ENCODE data around the gene IMPDH1.

Gene IMPDH1

DNA sequence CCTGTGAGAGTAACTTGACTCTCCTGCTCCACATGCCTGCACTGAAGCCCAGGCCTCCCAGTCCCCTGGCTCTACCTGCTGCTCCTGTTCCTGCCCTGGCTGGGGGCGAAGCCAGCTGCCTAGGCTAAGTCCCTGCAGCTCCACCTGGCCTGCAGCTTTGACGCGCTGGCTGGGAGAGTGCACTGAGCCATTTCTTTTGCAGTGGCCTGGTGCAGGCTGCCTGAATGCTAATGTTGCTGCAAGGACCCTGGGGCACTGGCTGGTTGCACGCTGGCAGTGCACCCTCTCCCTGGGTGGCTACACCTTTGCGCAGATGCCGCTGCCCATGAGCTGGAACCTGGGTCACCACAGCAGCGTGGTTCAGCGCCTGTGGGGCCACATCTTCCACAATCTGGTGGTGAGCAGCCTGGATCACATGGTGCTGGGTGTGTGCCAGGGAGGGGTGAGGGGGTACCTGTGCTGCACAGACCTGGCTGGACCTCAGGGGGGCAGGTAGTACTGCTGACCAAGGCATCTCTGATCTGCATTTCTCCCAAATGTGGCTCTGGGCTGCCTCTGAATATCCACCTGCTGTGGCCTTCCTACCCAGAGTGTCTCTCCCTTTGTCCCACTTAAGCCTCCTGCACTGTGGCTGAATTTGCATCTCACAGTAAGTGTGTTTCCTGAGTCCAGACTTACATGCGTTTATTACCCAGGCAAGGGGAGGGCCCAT, 20.0 kb downstream of the IMPDH1 start:
- H3K4me3 ChIP-seq (ENCODE audit: low read depth, low read length), result no peak overlapping the region
- TF ChIP-seq, protein P1, sequence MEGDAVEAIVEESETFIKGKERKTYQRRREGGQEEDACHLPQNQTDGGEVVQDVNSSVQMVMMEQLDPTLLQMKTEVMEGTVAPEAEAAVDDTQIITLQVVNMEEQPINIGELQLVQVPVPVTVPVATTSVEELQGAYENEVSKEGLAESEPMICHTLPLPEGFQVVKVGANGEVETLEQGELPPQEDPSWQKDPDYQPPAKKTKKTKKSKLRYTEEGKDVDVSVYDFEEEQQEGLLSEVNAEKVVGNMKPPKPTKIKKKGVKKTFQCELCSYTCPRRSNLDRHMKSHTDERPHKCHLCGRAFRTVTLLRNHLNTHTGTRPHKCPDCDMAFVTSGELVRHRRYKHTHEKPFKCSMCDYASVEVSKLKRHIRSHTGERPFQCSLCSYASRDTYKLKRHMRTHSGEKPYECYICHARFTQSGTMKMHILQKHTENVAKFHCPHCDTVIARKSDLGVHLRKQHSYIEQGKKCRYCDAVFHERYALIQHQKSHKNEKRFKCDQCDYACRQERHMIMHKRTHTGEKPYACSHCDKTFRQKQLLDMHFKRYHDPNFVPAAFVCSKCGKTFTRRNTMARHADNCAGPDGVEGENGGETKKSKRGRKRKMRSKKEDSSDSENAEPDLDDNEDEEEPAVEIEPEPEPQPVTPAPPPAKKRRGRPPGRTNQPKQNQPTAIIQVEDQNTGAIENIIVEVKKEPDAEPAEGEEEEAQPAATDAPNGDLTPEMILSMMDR (IDR thresholded peaks at IDR 0.05; ENCODE audit: low read depth, low read length, missing control alignments), result no peak
- in situ Hi-C loops (cut with HindIII; ENCODE audit: low sequenced_read_pairs), result no loop called here
- DNase-seq (ENCODE audit: low read depth), result no peak

DNA sequence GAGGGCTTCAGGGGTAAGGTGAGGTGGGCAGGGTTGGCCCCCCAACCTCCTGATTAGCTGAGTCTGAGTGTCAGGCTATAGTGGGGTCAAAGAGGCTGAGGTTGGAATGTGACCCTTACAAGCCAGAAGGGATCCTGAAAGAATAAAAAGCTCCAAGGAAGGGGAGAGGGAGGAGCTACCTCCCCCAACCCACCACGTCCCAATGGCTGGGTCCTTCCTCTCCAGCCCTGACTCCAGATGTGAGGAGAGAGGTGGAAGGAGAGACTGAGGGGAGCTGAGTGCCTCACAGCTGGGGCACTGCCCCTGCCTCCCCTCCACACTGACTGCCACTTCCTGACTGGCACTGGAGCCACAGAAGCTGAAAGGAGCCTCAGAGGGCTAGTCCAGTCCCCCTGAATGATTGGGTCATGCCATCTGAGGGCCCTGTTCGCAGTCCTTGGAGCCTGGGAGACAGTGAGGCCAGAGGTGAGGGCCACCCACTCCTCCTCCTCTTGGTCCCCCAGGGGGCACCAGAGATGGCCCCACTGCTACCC, 20.6 kb downstream of the IMPDH1 start:
- in situ Hi-C loops (cut with HindIII; ENCODE audit: low sequenced_read_pairs), result no loop called here

DNA sequence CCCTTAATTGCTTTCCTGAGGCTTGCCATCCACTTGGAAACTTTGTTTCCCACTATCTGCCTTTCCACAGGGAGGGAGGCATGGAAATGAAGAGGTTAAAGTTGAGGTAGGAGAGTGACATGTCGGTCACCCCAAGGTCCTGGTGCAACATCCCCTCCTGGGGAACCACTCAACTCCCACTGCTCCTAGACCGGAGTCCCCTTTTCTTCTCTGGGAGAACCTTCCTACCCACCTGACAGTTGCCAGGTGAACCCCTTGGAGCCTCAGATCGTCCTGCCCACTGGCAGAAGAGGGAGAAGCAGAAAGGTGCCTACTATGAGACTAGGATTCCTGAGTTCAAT, 21.7 kb downstream of the IMPDH1 start:
- DNase-seq (ENCODE audit: low read depth), result no peak
- no peak overlapping the region for H3K4me3 ChIP-seq (ENCODE audit: low read depth, low read length)
- TF ChIP-seq, protein P1 (IDR thresholded peaks at IDR 0.05; ENCODE audit: low read depth, low read length, missing control alignments), result no peak
- in situ Hi-C loops (cut with HindIII; ENCODE audit: low sequenced_read_pairs), result no loop called here

More for the DNA sequence above, 20.6 kb downstream of the IMPDH1 start:
- DNase-seq (ENCODE audit: low read depth), result no peak
- no peak overlapping the region for H3K4me3 ChIP-seq (ENCODE audit: low read depth, low read length)
- TF ChIP-seq, protein P1 (IDR thresholded peaks at IDR 0.05; ENCODE audit: low read depth, low read length, missing control alignments), result no peak

DNA sequence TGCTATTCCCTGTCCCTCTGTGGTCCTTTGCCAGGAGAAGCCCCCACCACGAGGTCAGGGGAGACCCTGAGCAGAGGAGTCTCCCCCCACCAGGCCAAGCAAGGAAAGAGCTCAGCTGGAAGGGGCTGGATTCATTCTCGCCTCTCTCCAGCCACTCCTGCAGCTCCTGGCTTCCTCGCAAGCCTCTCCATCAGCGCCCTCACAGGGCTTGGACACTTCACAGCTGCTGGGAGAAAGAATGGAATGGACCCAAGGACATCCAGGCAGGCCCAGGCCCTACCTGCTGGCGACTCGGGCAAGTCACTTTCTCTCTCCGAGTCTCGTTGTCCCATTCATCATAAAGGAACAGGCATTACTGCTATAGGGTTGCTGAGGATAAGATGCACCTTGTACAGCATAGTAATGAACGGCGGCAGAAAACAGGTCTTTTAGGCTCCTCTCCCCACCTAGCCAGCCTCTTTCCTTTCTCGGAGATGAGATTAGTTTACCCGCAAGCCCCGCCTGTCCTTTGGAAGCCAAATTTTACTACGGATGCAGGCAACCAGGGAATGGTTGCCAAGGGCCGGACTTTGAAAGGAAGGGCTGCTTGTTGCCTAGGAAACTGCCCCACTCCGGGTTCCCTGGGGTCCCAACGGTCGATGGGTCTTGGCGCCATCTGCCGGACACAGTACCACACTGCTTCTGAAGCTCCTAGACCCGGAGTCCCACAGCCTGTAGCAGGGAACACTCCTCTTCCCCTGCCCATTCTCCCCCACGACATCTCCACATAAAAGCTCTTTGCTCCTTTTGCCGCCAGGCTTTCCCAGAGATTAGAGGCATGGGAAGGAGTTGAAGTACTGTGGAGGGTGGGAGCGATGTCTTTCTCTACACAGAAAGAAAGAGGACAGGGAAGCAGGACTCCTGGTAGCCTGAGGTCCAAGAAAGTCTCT, 22.3 kb downstream of the IMPDH1 start:
- DNase-seq (ENCODE audit: low read depth), result peak; percentile 53
- no peak overlapping the region for H3K4me3 ChIP-seq (ENCODE audit: low read depth, low read length)
- TF ChIP-seq, protein P1 (IDR thresholded peaks at IDR 0.05; ENCODE audit: low read depth, low read length, missing control alignments), result peak; percentile 87
- in situ Hi-C loops (cut with HindIII; ENCODE audit: low sequenced_read_pairs), result no loop called here

DNA sequence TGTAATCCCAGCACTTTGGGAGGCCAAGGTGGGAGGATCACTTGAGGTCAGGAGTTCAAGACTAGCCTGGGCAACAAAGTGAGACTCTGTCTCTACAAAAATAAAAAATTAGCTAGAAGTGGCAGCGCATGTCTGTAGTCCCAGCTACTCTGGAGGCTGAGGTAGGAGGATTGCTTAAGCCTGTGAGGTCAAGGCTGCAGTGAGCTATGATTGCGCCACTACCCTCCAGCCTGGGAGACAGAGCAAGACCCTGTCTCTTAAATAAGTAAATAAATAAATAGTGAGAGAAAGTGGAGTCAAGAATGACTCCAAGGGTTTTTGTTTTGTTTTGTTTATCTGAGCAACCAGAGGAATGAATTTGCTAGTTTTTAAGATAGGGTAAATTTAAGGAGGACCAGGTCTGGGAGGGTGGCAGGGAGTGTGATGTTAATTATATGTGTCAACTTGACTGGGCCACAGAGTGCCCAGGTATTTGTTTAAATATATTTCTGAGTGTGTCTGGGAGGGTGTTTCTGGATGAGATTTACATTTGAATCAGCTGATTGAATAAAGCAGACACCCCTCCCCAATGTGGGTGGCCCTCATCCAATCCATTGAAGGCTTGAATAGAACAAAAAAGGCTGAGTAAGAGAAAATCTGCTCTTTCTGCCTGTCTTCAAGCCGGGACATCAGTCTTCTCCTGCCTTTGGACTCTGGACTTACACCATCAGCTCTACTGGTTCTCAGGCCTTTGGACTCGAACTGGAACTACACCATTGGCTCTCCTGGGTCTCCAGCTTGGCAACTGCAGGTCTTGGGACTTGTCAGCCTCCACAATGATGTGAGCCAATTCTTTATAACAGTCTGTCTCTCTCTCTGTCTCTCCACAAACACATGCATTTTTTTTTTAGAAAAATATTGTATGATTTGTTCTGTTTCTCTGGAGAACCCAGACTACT, 23.5 kb downstream of the IMPDH1 start:
- DNase-seq (ENCODE audit: low read depth), result no peak
- TF ChIP-seq, protein P1 (IDR thresholded peaks at IDR 0.05; ENCODE audit: low read depth, low read length, missing control alignments), result no peak
- in situ Hi-C loops (cut with HindIII; ENCODE audit: low sequenced_read_pairs), result no loop called here
- no peak overlapping the region for H3K4me3 ChIP-seq (ENCODE audit: low read depth, low read length)

DNA sequence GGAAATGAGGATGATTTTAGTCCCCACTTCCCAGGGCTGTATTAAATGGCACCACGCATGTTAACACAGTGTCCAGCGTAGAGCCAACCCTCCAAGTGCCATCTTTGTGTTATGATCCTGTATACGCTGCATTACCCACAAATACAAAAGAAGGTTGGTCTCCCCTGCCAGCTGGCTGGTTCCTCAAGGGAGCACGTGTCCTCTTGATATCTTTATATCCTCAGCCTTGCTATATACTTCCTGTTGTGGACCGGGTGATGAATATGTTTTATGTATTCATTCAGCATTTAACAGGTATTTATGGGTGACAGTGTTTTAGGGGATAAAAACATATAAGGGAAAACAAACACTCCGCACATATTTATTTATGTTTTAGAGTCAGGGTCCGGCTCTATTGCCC, 25.1 kb downstream of the IMPDH1 start:
- H3K4me3 ChIP-seq (ENCODE audit: low read depth, low read length), result no peak overlapping the region
- in situ Hi-C loops (cut with HindIII; ENCODE audit: low sequenced_read_pairs), result no loop called here
- TF ChIP-seq, protein P1 (IDR thresholded peaks at IDR 0.05; ENCODE audit: low read depth, low read length, missing control alignments), result no peak
- DNase-seq (ENCODE audit: low read depth), result no peak

Measured in astrocyte of the cerebellum (primary cell).